DMS153 (cell line): ENCODE data around the gene CLRN1.

Experiments
- DNase-seq: peaks from one replicate; lab custom pipeline; 2025; lab: John Stamatoyannopoulos, UW

Gene CLRN1

DNA sequence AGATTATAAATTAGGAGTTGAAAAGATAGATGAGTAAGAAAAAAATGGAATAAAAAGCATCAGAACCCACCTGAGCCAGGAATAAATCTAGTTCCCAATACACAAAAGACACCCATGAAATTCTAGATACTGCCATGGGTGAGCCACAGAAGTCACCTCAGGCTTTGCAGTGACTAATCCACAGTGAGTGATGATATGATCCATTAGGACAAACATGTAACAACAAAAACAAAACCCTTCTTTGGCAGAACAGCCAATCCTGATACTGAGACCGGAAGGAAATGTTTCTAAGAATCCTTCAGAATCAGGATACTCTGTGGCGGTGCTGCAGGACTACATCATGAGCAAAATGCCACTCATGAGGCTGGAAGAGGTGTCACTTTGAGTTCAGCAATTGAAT is 52.3 kb downstream of the CLRN1 start:
- no peak for DNase-seq

DNA sequence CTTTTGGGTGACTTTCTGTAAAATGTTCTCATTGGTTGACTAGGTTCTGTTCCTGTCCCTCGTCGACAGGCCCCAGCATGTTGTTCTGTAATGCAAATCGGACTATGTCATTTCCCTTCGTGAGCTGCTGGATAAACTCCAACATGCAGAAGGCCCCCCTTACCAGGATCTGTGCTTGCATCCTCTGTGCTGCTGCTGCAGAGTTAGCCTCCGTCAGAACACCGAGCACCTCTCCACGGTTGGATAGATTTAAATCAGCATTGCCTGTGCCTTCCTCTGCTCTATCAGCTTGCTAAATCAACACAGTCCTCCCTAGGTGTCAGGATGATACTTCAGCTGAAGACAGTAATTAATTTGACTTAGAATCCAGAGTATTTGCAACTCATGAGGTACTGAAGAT is 54.6 kb downstream of the CLRN1 start:
- DNase-seq = no peak

DNA sequence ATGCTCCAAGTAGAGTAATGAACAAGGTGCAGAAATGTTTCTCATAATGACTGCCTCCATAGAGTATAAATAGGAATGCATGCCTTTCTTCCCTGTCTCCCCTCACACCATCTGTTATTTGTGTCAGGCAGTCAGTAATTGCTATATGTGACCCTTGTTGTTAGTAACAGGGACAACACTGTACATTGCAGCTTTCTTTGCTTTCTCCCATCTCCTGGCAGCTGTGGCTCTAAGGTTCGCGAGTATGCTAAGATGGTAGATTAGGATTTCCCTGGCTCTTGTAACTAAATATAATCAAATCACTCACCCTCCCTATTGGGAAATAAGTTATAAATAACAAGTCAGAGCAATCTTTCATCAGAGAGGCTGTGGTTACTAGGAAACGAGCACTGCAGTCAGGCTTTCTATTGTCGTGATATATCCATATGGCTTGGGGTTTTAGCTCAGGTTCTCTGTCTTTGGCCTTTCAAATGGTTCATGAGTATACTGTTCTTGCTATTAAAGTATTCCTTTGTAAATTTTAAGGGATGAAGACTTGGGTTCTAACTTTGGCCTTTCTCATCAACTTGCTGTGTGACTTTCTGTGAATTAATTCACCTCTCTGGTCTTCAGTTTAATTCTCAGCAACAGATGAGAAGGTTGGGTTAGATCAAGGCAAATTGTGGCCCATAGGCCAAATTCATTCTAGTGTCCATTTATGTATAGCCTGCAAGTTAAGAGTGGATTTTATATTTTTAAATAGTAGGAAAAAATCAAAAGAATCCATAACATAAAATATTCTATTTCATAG is 59.2 kb downstream of the CLRN1 start:
- no peak for DNase-seq

DNA sequence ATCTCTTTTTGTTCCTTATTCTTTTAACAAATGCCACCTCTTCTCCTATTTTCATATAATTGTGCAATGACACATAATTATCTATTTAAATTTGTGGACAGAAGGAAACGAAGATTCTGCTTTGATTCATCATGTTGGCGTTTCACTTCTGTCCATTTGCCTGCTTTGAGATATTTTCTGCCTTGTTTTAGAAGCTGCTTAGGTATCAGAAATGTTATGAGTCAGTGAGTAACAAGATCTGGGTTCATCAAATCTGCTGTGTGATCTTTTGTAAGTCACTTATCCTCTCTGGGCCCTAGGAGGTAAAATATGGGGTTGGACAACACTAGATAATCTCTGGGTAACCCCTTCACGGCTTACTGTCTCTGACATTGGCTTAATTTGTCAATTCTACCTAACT is 60.0 kb downstream of the CLRN1 start:
- DNase-seq = no peak

DNA sequence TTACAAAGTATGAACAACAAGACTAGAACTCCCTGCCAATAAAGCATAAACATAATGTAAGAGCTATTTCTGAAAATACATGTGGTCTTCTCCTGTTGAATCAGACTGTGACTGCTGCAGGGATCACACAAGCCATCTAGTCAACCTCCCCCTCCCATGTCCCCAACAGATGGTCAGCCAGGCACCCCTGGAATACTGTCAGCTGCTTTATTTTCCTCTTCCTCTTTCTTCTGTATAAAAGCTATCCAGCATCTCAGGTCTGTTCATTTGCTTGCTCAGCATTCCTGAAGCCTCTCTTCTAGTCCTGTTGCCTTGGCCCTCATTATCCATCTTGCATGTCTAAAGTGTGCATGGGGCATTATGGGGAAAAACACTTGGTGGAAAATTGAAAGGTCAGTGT is 60.8 kb downstream of the CLRN1 start:
- DNase-seq = no peak

DNA sequence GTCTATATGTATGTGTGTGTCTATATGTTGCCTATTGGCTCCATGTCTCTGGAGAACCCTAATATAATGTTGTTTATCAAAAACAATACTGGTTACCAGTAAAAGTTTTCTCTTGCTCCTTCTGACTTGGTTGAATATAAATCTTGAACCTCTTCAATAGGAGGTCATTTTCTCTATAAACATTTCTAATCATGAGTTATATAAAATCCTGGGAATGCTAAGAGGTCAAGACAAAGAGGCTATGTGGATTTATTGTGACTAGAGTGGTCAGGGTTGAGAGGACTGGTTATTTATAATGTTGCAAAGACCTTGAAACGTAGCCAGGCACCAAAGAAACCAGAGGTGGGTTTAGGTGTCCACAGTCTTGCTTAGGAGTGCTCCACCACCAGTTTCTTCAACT is 66.1 kb downstream of the CLRN1 start:
- no peak for DNase-seq

DNA sequence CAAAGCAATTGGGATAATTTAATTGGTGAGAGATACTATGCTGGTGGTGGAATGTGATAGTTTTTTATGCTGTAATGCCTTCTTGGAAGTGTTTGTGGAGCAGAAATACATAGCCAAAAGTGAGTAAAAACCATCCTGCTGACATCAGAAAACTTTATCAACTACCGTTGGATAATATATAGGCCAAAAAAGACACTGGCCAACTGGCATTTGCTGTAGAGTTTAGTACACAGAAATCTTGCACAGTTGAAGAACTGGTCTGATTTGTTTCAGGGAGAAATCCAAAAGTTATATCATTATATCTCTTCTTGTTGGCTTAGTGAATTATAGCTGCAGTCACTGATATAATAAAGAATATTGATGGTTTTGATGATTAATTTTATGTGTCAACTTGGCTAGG is 66.8 kb downstream of the CLRN1 start:
- no peak for DNase-seq

DNA sequence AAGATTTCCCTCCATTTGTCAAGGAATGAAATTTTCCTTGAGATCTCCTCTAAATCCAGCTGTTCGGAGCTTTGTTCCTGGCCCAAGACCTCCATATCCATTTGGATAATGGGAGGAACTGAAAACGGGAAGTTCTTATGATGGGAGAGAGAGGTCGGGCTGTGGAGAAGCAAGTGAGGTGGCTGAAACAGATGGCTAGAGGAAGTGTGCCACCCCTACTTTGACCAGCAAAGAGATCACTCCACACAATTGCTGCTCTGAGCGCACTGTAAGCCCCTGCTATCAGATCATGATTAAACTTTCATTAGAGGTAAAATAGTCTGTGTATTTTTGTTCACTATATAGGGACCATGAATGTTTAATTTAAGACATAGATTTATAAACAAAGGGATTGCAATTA is 67.2 kb downstream of the CLRN1 start, which contains the start of gene MINDY4B:
TSS of gene MINDY4B (minus strand) at position 101 of the 400 bp plus-strand sequence. CDS start at position 101, 0 bp downstream.
- no peak for DNase-seq

DNA sequence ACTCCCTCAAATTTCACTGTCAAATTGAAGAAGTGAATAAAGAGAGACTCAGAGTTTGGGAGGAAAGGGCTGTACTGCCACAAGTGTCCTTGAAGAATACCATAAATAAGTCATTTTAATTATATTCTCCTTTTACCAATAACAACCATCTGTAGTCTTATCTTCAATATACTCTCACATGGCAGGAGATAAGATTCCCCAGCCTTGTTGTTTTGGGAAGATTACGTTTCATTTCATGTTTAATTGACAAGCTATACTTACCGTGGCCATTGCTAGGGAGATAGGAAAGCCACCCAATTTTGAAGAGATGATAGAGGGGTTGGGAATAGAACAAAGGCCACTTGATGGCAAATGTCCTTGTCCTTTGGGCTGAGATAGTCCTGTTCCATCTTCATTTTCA is 69.5 kb downstream of the CLRN1 start:
- no peak for DNase-seq

DNA sequence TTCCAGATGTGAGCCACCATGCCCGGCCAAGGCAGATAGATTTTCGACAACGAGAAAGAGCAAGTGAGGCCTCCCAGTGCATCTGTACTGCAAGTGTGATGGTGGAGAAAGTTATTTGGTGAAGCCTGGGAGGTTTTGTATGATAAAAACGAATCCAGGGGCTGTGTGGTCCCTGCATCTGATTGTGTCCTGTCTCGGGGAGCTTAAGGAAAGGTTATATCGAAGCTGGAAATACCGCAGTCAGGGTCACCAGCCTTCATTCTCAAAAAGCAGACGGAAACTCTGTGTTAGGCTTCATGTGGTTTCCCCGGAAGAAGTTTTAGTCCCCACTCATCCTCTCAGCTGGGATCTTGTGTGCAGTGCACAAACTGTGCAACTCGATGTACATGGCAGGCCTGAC is 70.7 kb downstream of the CLRN1 start:
- no peak for DNase-seq

DNA sequence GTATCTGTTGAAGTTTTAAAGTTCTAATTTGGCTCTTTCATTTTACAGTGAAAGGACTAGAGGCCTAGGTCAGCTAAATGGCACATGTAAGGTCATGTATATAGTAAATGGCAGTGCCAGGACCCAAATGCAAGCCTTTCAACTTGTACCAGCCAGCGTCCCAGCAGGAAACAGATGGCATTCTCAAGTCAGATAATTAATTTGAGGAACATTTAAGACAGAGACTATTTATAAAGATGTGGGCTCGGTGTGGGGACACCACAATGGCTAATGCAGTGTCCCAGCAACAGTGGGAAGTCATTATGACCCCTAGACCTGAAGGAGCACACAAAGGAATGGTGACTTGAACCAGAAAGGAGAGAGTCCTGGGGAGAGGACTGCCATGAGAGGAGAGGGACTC is 73.4 kb downstream of the CLRN1 start:
- DNase-seq = no peak

DNA sequence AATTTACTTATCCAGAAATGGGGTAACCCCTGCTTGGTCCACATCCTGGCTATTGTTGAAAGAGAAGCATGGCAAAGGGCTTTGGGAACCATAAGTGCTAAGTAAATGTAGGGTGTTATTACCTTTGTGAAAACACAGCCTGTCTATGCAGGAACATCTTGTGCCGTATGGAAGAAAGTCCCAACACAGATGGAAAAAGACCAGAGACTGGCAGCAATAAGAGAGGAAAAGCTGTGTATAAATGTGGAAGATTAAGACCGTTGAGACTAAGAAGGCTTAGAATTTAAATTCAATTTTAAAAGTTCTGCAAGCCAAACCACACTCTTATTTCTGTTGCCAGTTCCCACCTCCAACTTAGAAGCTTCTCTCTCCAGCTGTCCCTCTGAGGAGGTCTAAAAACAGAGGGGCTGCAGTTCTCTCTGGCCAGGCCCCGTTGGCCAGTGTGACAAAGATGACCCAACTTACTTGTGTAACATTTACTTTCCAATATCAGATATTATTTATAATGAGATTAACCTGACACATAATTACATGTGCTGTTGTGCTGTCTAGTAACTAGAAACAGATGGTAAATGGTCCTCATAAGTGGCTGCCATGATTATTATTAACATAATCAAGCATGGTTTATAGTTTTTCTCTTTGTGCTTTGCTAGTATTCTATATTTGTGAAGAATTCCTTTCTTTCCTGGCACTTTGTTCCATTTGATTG is 74.3 kb downstream of the CLRN1 start:
- DNase-seq = no peak

DNA sequence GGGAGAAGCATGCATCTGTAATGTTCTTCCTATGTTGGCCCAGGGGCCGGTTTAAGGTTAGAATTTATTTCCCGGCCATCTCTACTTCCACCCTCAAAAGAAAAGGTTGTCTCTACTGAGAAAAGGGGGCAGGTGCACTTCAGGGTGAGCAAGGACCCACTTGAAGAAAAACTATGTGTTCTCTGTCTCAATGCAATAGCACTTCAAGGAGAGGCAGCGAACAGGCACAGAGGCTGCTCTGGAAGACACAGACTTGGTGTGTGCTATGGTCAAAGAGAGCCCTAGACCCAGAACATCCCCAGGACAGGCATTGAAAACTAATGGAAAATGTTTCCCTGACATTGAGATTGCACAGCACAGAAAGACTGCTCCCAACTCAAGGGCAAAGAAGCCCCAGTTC is 74.9 kb downstream of the CLRN1 start:
- no peak for DNase-seq

DNA sequence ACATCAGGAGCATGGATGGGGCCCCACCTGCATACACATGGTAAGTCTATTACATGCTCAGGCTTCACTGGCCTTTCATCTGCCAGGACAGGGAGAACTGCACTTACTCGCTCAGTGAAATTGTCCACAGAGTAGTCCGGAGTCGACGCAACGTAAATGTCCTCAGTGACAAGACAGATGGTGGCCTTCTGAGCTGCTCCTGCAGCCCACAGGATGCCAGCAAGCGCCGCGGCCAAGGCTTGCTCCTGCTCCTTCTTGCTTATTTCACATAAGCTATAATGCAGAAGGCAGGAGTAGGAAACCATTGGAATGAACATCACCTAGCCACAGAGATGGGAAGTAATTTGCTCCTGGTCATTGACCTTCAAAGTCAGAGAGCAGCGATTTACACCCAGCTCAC is 81.7 kb downstream of the CLRN1 start:
- DNase-seq = no peak

DNA sequence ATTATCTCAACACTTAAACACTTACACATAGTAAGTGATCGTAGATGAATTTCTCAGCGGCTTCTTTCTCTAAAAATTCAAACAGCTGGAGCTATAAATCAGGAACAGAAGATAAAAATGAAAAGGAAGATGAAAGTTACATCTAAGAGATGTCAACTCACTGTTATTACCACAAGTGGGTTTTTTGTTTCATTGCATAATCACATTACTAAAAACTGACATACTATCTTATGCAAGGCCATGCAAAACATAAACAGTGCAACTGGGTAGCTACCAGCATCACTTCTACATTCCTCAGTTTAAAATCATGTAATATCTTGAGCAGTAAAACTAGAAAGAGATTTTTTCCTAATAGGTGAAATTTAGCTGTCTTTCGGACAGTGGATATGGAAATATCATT is 82.2 kb downstream of the CLRN1 start:
- DNase-seq = no peak

DNA sequence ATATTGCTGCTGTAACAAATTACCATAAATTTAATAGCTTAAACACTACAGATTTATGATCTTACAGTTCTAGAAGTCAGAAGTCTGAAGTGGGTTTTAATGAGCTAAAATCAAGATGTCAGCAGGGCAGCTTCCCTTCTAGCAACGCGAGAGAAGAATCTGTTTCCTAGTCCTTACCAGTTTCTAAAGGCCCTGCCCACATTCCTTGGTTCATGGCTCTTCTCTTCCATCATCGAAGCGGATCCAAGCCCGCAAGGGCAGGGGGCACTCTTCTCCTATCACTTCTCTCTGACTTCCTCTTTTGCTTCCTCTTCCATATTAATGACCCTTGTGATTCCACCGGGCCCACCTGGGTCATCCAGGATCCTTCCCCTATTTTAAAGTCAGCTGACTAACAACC is 83.4 kb downstream of the CLRN1 start:
- DNase-seq = no peak

DNA sequence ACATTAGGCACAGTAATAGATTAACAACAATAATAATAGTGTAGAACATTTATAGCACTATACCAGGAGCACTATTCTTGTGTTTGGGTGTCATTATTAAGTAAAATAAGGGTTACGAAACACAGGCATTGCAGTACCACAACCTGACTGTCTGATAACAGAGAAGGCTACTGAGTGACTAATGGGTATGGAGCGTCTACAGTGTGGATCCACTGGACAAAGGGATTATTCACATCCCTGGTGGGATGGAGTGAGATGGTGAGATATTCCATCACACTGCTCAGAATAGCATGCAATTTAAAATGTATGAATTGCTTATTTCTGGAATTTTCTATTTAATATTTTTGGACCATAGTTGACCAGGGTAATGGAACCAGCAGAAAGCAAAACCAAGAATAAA is 85.5 kb downstream of the CLRN1 start:
- no peak for DNase-seq

DNA sequence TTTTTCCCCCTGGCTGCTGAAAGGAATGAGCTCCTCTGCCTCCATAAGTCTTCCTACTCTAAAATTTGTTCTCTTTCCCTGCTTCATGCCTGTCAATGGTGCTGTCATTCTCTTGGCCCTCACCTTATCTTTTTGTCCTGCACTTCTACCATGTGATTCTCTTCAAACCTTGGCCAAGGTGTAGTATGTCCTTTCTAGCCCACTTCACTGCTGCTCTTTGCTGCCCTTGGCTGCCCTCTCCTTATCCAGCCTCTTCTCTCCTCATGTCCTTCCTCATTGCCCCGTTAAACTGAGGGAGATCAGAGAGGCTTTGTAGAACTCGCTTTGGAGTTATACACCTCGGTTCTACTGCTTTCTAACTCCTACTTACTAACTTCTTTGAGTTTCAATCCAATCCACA is 87.0 kb downstream of the CLRN1 start:
- DNase-seq = no peak

DNA sequence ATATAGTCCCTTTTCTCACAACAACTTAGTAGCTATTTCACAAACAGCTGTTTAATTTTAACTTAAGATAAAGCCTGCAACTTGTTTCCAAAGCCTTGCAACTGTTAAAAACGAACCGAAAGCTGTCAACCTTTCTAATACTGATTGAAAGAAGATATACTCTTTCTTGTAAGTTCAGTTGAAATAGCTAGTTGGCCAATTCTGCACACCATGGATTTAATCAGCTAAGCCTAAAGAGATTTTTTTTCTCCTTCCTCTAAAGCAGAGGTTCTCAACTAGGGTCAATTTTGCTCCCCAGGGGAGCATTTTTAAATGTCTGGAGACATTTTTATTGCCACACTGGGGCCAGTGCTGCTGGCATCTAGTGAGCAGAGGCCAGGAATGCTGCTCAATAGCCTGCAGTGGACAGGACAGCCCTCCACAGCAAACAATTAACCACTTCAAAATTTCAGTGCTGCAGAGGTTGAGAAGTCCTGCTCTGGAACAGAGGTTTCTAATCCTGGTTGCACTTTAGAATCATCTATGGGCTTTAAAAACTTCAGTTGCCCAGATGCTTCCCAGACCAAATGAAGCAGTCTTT is 93.4 kb downstream of the CLRN1 start:
- DNase-seq = no peak

DNA sequence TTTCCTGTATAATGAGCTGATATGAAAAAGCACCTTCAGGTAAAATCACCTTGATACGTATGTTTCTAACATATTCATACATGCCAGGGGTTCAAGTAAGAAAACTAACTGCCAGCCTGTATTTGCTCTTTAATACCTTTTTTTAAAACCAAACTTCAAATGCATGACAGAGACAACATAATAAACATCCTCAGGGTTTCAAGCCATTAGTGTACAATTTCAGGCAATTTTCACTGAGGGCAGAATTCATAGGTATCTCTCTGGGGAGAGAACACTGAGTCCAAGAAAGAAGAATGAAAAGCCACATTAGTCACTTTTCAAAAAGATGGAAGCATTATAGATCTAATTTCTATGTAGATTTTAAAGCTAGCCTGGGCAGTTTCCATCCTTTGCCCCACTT is 94.2 kb downstream of the CLRN1 start:
- DNase-seq = no peak

DNA sequence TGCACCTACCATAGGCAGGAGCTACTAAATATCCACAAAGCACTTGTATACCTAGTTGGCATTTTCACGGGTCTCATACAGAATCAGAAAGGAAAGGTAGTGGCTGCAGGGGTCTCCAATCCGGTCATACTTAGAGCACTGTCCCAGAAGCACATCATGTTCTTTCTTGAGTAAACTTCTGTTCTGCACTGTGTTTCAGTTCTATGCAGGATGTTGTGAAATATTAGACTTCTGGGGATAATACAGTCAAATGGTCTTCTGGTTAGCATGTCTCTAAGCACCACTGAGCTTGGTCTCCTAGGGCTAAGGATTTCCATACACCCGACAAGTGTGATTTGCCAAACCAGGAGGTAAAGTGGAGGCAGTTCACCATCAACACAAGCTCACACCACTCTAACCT is 95.2 kb downstream of the CLRN1 start:
- DNase-seq = no peak

DNA sequence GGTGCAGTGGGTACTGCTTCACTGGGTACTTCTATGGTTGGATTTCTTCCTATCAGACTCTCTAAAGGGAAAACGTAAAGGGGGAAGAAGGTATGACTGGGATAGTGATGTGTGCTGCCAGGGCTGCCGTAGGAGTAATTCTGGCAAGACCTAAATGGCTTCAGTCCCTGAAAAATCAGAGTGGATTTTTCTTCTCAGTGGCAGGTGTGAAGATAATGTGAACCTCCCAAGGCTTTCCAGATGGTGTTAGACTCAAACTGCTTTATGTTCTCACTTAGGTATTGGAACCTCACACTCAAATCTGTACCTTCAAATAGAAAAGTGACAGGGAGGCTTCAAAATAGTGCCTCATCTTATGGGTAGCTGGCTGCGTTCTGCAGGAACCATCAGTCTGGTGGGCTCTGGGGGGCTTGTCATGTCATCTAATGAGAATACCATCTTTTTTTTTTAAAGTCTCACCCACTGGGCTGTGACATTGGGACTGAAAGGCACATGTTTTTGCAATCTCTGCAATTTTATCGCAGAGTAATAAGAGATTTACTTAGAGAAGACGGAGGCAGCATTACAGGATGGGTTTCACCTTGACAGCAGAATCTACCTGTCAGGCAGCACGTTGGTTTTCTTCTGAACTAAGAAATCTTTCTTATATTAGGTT is 95.8 kb downstream of the CLRN1 start:
- no peak for DNase-seq
